A549 (cell line): Measurements from ENCODE around the gene B3GNT4. TPM values are rescaled to one million over a fixed set of nuclear protein-coding genes. Genes with fewer than 3 reads are reported as not detected.

Experiments
- ATAC-seq, 2 experiments: fragments of 200-7000 bp in 1 of 2; fragments of >200 bp in 1 of 2; cut with Nextera tagmentation in 1 of 2; cut with Tn5 transposase in 1 of 2; 3 replicates each; pipeline versions ENCODE4 v1.8.0 to v1.9.1; 2018 to 2020; ENCODE audit warnings: mild to moderate bottlenecking in 1 of 2, moderate library complexity in 1 of 2
- CTCF ChIA-PET: fragments of 300-600 bp; sonication (Branson Sonifier 250); formaldehyde crosslinking; extraction: SDS; loops from one replicate; lab custom pipeline; 2021; ENCODE audit warnings: antibody characterized with exemption, inconsistent platforms; lab: Yijun Ruan, JAX
- POLR2A ChIA-PET: fragments of 350-600 bp; formaldehyde crosslinking; extraction: SDS; loops from one replicate; lab custom pipeline; 2021; ENCODE audit warnings: antibody characterized with exemption, inconsistent platforms; lab: Yijun Ruan, JAX
- DNase-seq, 2 experiments: peaks; one replicate each; pipeline versions ENCODE4 v3.0.0 to v3.0.0-alpha.2; 2011 to 2016; ENCODE audit warnings: low read depth in 1 of 2, low spot score in 1 of 2
- FAIRE-seq: peaks from 2 replicates; lab custom pipeline; 2011; peaks lifted over from hg19 to GRCh38; lab: Jason Lieb, UNC
- H3K27ac ChIP-seq, 2 experiments: fragments of >200 bp; sonication (Bioruptor Twin); formaldehyde crosslinking; 3 replicates each; pipeline ENCODE4 v1.5.1; 2016 to 2017
- H3K4me1 ChIP-seq: fragments of >200 bp; sonication (Bioruptor Twin); formaldehyde crosslinking; 3 replicates; pipeline ENCODE4 v1.6.1; 2016
- H3K4me2 ChIP-seq: fragments of >200 bp; sonication (Bioruptor Twin); formaldehyde crosslinking; 3 replicates; pipeline ENCODE4 v1.6.1; 2016
- H3K4me3 ChIP-seq: fragments of >200 bp; sonication (Bioruptor Twin); formaldehyde crosslinking; 3 replicates; pipeline ENCODE4 v1.5.1; 2016
- H3K9me3 ChIP-seq: fragments of >200 bp; sonication (Bioruptor Twin); formaldehyde crosslinking; 3 replicates; pipeline ENCODE4 v1.6.1; 2016
- BHLHE40 ChIP-seq: IDR thresholded peaks from 2 replicates; pipeline ENCODE4 v1.6.1; 2012; ENCODE audit warnings: low read depth, low read length, inconsistent platforms
- CBX8 ChIP-seq: fragments of 200-600 bp; sonication (generic); IDR thresholded peaks from 2 replicates; pipeline ENCODE4 v1.6.1; 2016
- CHD2 ChIP-seq: fragments of 150-350 bp; IDR thresholded peaks from 2 replicates; pipeline ENCODE4 v1.6.1; 2014; ENCODE audit warnings: low read length; ENCODE audit not compliant: partially characterized antibody
- CHD4 ChIP-seq: fragments of 200-600 bp; sonication (generic); IDR thresholded peaks from 2 replicates; pipeline ENCODE4 v1.6.1; 2016; ENCODE audit warnings: antibody characterized with exemption, mild to moderate bottlenecking, borderline replicate concordance
- EHF ChIP-seq: fragments of 250-450 bp; sonication (Bioruptor Pico); IDR thresholded peaks from 2 replicates; pipeline ENCODE4 v1.5.0; 2020; ENCODE audit warnings: mild to moderate bottlenecking
- EHMT2 ChIP-seq: fragments of 200-600 bp; sonication (generic); IDR thresholded peaks from 2 replicates; pipeline ENCODE4 v1.6.1; 2016; ENCODE audit warnings: antibody characterized with exemption, low read depth, mild to moderate bottlenecking, moderate library complexity
- EP300 ChIP-seq, 2 experiments: fragments of >200 bp; sonication (Bioruptor Twin); formaldehyde crosslinking; IDR thresholded peaks; 2 replicates in 1 of 2; 3 replicates in 1 of 2; pipeline ENCODE4 v1.6.1; 2016 to 2017
- ESRRA ChIP-seq: fragments of 150-350 bp; IDR thresholded peaks from 2 replicates; pipeline ENCODE4 v1.6.1; 2014; ENCODE audit warnings: mild to moderate bottlenecking, low read length, borderline replicate concordance
- GATA3 ChIP-seq: IDR thresholded peaks from 2 replicates; pipeline ENCODE4 v1.6.1; 2012; ENCODE audit warnings: borderline replicate concordance
- HOXA7 ChIP-seq: fragments of 250-450 bp; sonication (Bioruptor Pico); IDR thresholded peaks from 2 replicates; pipeline ENCODE4 v1.5.0; 2020; ENCODE audit warnings: mild to moderate bottlenecking, moderate library complexity
- JUN ChIP-seq, 2 experiments: fragments of >200 bp; sonication (Bioruptor Twin); formaldehyde crosslinking; IDR thresholded peaks; 2 replicates in 1 of 2; 3 replicates in 1 of 2; pipeline ENCODE4 v1.6.1; 2016 to 2017
- MAFK ChIP-seq: fragments of 450-650 bp; IDR thresholded peaks from 2 replicates; pipeline ENCODE4 v1.6.1; 2014; ENCODE audit not compliant: partially characterized antibody
- SMC3 ChIP-seq: fragments of >200 bp; sonication (Bioruptor Twin); formaldehyde crosslinking; IDR thresholded peaks from 3 replicates; pipeline ENCODE4 v1.6.1; 2018; ENCODE audit warnings: inconsistent platforms
- ZNF302 ChIP-seq: fragments of 250-450 bp; sonication (Bioruptor Pico); IDR thresholded peaks from 2 replicates; pipeline ENCODE4 v1.9.0; 2021; ENCODE audit warnings: inconsistent platforms, mild to moderate bottlenecking, moderate library complexity
- WGBS: methylation state at CpG from one replicate; pipeline ENCODE4 v1.1.6; 2017; ENCODE audit errors: missing lambda C conversion rate; 5-methylcytosine and 5-hydroxymethylcytosine counted together
- polyA plus RNA-seq, 4 experiments: library from polyadenylated mRNA; depleted of rRNA in 3 of 4; stranded (reverse); fragments of >200 nt; fragmentation: RNase III in 1 of 4; extraction: RNeasy Plus Mini Kit Qiagen cat#74134 plus additional on column Dnase treatment in 1 of 4; gene quantifications; 2 replicates in 3 of 4; 3 replicates in 1 of 4; pipeline ENCODE4 v1.2.3, GENCODE V29; 2011 to 2017
- TF ChIP-seq, protein P1 (sequence below): IDR thresholded peaks from 2 replicates; pipeline ENCODE4 v1.6.1; 2012; ENCODE audit warnings: low read depth, borderline replicate concordance
- TF ChIP-seq, protein P2 (sequence below): fragments of 450-650 bp; IDR thresholded peaks from 2 replicates; pipeline ENCODE4 v1.6.1; 2014; ENCODE audit warnings: antibody characterized with exemption
- TF ChIP-seq, protein P3 (sequence below): fragments of >200 bp; sonication (Bioruptor Twin); formaldehyde crosslinking; IDR thresholded peaks from 3 replicates; pipeline ENCODE4 v1.5.1; 2016

Gene B3GNT4
- polyA plus RNA-seq, 2 of the 4 experiments (the other 2 are of a cell fraction), result 0.74 to 1.2 TPM

DNA sequence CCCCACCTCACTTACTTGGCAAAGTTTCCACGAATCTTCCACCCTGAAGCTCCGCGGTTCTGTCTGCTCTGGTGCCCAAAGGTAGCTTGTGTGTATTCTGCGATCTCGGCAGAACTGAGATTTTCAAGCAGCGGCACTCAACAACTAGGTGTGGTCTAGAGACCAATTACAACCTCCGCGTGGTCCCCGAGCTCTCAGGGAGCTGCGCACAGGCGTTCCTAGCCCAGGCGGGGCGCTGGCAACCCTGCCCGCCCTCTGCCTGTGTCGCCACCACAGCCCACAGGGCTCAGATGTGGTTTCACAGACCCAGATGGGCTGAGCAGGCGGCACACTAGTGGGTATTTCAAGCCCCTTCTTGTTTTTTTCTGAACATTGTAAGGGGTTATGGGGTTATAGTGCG, 23.8 kb downstream of the B3GNT4 start:
- POLR2A ChIA-PET, result no interaction called here
- FAIRE-seq (no peak), DNase-seq (no peak), ATAC-seq (no peak)
- no peak for TF ChIP-seq ESRRA
- no peak for TF ChIP-seq CHD4
- no peak for TF ChIP-seq GATA3
- TF ChIP-seq EHF (CRISPR knock-in tag), result no peak
- TF ChIP-seq JUN (IDR thresholded peaks at IDR 0.05), result no peak
- no peak for TF ChIP-seq HOXA7 (CRISPR knock-in tag)
- no peak for TF ChIP-seq ZNF302
- TF ChIP-seq, all 56 proteins: peak for 0
- no peaks in the 10 kb centered on the region for H3K9me3 ChIP-seq
- CTCF ChIA-PET, result interaction anchor here (1.0 to 1.7 kb wide), 4 partner anchors 13 to 37 kb away, joined by 3 to 6 read pairs (median 4); partner anchors contain the start of gene B3GNT4
- H3K4me3 ChIP-seq, result no peak overlapping the region
- WGBS, result 94% methylated on average over 17 of the region's 17 CpGs
- H3K27ac ChIP-seq, result no peak overlapping the region
- peaks cover 15% of the 10 kb centered on the region for H3K4me1 ChIP-seq
- H3K4me2 ChIP-seq, result no peak overlapping the region

DNA sequence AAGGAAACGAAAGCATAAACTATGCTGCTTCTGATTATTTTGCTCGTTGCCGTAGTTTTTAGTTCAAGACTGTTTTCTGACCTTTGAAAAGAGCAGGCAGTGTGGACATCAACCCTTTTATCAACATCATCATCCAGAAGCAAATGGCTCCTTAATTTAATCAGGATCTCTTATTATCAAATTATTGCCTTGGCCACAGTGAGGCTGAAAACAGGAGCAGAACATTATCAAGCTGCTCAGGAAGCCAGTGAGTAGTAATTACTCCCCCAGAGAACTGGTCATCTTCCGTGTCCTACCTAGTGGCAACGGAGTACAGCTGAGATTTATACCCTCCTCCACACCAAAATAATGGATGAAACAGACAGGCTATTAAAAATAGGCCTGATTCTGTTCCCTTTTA, 24.6 kb downstream of the B3GNT4 start:
- no peak for DNase-seq
- no peak for ATAC-seq
- ChIA-PET CTCF (interaction anchor here (1.0 to 1.6 kb wide), 2 partner anchors 12 to 38 kb away, joined by 3 to 4 read pairs; no protein-coding TSS in a partner anchor), POLR2A (no interaction called here)
- H3K27ac ChIP-seq, result no peak overlapping the region
- H3K4me1 ChIP-seq, result peaks cover 15% of the 10 kb centered on the region
- TF ChIP-seq, protein P1, sequence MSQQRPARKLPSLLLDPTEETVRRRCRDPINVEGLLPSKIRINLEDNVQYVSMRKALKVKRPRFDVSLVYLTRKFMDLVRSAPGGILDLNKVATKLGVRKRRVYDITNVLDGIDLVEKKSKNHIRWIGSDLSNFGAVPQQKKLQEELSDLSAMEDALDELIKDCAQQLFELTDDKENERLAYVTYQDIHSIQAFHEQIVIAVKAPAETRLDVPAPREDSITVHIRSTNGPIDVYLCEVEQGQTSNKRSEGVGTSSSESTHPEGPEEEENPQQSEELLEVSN, result no peak
- TF ChIP-seq HOXA7 (CRISPR knock-in tag) (no peak), BHLHE40 (no peak)
- TF ChIP-seq, protein P2, sequence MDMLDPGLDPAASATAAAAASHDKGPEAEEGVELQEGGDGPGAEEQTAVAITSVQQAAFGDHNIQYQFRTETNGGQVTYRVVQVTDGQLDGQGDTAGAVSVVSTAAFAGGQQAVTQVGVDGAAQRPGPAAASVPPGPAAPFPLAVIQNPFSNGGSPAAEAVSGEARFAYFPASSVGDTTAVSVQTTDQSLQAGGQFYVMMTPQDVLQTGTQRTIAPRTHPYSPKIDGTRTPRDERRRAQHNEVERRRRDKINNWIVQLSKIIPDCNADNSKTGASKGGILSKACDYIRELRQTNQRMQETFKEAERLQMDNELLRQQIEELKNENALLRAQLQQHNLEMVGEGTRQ, result no peak
- no peak overlapping the region for H3K4me3 ChIP-seq
- 81% methylated on average over 5 of the region's 5 CpGs for WGBS
- no peak for FAIRE-seq
- H3K4me2 ChIP-seq, result no peak overlapping the region
- no peaks in the 10 kb centered on the region for H3K9me3 ChIP-seq

DNA sequence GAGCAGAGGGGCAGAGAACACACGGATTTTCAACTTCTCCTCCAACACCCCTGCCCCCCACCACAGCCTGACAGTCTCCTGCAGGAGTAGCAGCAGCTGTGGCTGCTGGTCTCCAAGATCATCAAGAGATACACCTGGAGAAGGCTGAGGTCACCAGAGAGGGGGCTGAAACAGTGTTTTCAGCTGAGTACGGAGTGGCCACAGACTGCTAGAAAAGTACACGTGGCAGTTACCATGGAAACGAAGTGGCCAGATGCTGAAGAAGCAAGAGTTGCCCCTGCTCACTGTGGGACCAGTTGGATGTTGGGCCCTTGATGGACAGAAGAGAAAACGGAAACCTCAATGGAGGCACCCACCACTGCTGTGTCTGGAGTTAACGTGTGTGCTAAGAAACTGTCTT, 27.3 kb downstream of the B3GNT4 start:
- 61% methylated on average over 6 of the region's 6 CpGs for WGBS
- TF ChIP-seq ZNF302, result no peak
- TF ChIP-seq, protein P3, sequence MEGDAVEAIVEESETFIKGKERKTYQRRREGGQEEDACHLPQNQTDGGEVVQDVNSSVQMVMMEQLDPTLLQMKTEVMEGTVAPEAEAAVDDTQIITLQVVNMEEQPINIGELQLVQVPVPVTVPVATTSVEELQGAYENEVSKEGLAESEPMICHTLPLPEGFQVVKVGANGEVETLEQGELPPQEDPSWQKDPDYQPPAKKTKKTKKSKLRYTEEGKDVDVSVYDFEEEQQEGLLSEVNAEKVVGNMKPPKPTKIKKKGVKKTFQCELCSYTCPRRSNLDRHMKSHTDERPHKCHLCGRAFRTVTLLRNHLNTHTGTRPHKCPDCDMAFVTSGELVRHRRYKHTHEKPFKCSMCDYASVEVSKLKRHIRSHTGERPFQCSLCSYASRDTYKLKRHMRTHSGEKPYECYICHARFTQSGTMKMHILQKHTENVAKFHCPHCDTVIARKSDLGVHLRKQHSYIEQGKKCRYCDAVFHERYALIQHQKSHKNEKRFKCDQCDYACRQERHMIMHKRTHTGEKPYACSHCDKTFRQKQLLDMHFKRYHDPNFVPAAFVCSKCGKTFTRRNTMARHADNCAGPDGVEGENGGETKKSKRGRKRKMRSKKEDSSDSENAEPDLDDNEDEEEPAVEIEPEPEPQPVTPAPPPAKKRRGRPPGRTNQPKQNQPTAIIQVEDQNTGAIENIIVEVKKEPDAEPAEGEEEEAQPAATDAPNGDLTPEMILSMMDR, result no peak
- no peaks in the 10 kb centered on the region for H3K9me3 ChIP-seq
- no peak overlapping the region for H3K4me3 ChIP-seq
- ATAC-seq (no peak), FAIRE-seq (no peak), DNase-seq (no peak)
- ChIA-PET CTCF (interaction anchor here (0.5 kb wide), 1 partner anchor 19 kb away, joined by 3 read pairs; no protein-coding TSS in a partner anchor), POLR2A (no interaction called here)
- H3K4me2 ChIP-seq, result no peak overlapping the region
- H3K4me1 ChIP-seq, result peaks cover 7% of the 10 kb centered on the region; the same call in 2 of the 3 replicates
- no peak overlapping the region for H3K27ac ChIP-seq

DNA sequence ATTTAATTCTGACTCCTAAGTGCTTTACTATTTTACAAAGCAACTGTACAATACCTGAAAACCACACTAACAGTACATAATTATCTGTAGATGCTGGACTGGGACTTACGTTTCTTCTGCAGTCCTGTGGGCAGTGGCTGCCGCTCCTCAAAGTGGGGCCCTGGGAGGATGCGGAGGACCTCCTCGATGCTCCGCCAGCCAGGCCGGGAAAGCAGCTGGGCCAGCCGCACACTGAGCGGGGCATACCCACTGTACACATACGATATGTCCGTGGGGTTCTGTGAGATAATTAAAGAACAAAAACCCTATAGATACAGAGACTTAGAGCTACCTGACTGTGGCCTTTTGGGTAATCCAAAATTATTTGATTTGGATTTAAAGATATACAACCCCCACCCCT, 29.2 kb downstream of the B3GNT4 start:
- Histone ChIP-seq H3K27ac (no peak overlapping the region), H3K4me2 (no peak overlapping the region), H3K4me1 (no peaks in the 10 kb centered on the region), H3K4me3 (no peak overlapping the region), H3K9me3 (no peaks in the 10 kb centered on the region)
- ChIA-PET CTCF (interaction anchor here (0.6 to 0.7 kb wide), 2 partner anchors 20 to 109 kb away, joined by 3 to 4 read pairs; no protein-coding TSS in a partner anchor), POLR2A (no interaction called here)
- FAIRE-seq (no peak), DNase-seq (no peak), ATAC-seq (no peak)
- WGBS, result 89% methylated on average over 10 of the region's 10 CpGs
- no peak for TF ChIP-seq EHMT2
- no peak for TF ChIP-seq MAFK
- TF ChIP-seq EP300 (IDR thresholded peaks at IDR 0.05), result no peak
- TF ChIP-seq SMC3, result no peak
- TF ChIP-seq CHD2, result no peak
- no peak for TF ChIP-seq CBX8
